BLaER1 (cell line): ENCODE results near the gene CUX1.
"Not testable (repeated sequence)": the region's sequence is repeated elsewhere in the genome, so short reads cannot be mapped to it uniquely, and the experiment has no call there.

Source experiments
- H3K27ac ChIP-seq: shearing (Covaris generic); formaldehyde crosslinking; 2 replicates; pipeline ENCODE4 v1.8.1; 2022
- H3K27me3 ChIP-seq: shearing (Covaris generic); formaldehyde crosslinking; 2 replicates; pipeline ENCODE4 v1.8.1; 2022
- H3K36me3 ChIP-seq: shearing (Covaris generic); formaldehyde crosslinking; 2 replicates; pipeline ENCODE4 v1.8.1; 2022
- H3K4me1 ChIP-seq: shearing (Covaris generic); formaldehyde crosslinking; 2 replicates; pipeline ENCODE4 v1.8.1; 2022
- H3K4me2 ChIP-seq: shearing (Covaris generic); formaldehyde crosslinking; 2 replicates; pipeline ENCODE4 v1.8.1; 2022
- H3K4me3 ChIP-seq: shearing (Covaris generic); formaldehyde crosslinking; 2 replicates; pipeline ENCODE4 v1.8.1; 2022
- H3K9ac ChIP-seq: shearing (Covaris generic); formaldehyde crosslinking; 2 replicates; pipeline ENCODE4 v1.8.1; 2022
- H3K9me3 ChIP-seq: shearing (Covaris generic); formaldehyde crosslinking; 2 replicates; pipeline ENCODE4 v1.8.1; 2022
- H4K20me1 ChIP-seq: shearing (Covaris generic); formaldehyde crosslinking; 2 replicates; pipeline ENCODE4 v1.8.1; 2022
- Cebpa-rat ChIP-seq: shearing (Covaris generic); IDR thresholded peaks from 2 replicates; pipeline ENCODE4 v1.8.1; 2022

CUX1 gene

DNA sequence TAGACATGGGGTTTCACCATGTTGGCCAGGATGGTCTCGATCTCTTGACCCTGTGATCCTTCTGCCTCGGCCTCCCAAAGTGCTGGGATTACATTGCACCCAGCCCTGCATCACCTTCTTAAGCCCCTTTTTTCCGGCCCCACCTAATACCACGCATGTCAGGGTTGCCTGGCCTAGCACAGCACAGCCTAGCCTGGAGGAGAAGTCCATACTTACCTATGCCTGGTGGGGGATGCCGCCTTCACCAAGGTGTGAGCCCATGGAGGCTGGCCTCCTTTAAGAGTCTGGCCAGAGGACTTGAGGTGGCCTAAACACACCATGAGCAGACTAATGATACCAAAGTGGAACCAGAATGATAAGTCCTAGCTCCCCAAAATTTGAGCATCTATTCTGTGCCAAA is 22.0 kb upstream of the CUX1 start:
- no peak overlapping the region for H3K27ac ChIP-seq
- H3K27me3 ChIP-seq: no peaks in the 10 kb centered on the region

DNA sequence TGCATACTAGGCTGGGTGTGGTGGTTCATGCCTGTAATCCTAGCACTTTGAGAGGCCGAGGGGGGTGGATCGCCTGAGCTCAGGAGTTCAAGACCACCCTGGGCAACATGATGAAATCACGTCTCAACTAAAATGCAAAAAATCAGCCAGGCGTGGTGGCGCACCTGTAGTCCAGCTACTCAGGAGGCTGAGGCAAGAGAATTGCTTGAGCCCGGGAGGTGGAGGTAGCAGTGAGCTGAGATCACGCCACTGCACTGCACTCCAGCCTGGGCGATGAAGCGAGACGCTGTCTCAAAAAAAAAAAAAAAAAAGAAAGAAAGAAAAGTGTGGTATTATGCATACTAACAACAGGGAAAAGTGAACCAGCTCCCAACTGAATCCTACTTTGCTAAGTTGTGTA is 19.3 kb upstream of the CUX1 start:
- H3K4me1 ChIP-seq: peaks cover 15% of the 10 kb centered on the region
- H3K4me2 ChIP-seq: peak overlapping the region; percentile 22; the same call in 1 of the 2 replicates
- not testable (repeated sequence) for H3K9me3 ChIP-seq, H3K27ac ChIP-seq, H3K9ac ChIP-seq, H3K4me3 ChIP-seq, H3K27me3 ChIP-seq, H3K36me3 ChIP-seq, H4K20me1 ChIP-seq

More for the DNA sequence above, 22.0 kb upstream of the CUX1 start:
- Histone ChIP-seq H3K4me3 (no peak overlapping the region), H3K4me1 (peaks cover 15% of the 10 kb centered on the region), H3K9ac (no peak overlapping the region), H3K36me3 (no peaks in the 10 kb centered on the region), H4K20me1 (no peaks in the 10 kb centered on the region), H3K9me3 (no peaks in the 10 kb centered on the region), H3K4me2 (no peak overlapping the region)
- no peak for TF ChIP-seq Cebpa-rat

GRCh38 chr7:101803203-101804087 is 14.0 kb upstream of the CUX1 start:
- no peak overlapping the region for H3K4me3 ChIP-seq
- H3K9ac ChIP-seq: no peak overlapping the region
- H3K9me3 ChIP-seq: no peaks in the 10 kb centered on the region
- no peaks in the 10 kb centered on the region for H4K20me1 ChIP-seq
- H3K4me2 ChIP-seq: peak overlapping the region; percentile 14; the same call in 1 of the 2 replicates
- H3K27ac ChIP-seq: no peak overlapping the region
- H3K4me1 ChIP-seq: peaks cover 15% of the 10 kb centered on the region
- peaks cover 13% of the 10 kb centered on the region; the same call in 1 of the 2 replicates for H3K27me3 ChIP-seq
- no peaks in the 10 kb centered on the region for H3K36me3 ChIP-seq
- no peak for TF ChIP-seq Cebpa-rat

- H3K4me1 ChIP-seq: peaks cover 13% of the 10 kb centered on the region
- H4K20me1 ChIP-seq: no peaks in the 10 kb centered on the region
- no peak overlapping the region for H3K27ac ChIP-seq
- no peak for TF ChIP-seq Cebpa-rat
- H3K4me3 ChIP-seq: no peak overlapping the region
- no peaks in the 10 kb centered on the region for H3K36me3 ChIP-seq
- peak overlapping the region; percentile 14; the same call in 1 of the 2 replicates for H3K4me2 ChIP-seq
- H3K9me3 ChIP-seq: no peaks in the 10 kb centered on the region
- peaks cover 13% of the 10 kb centered on the region; the same call in 1 of the 2 replicates for H3K27me3 ChIP-seq
- no peak overlapping the region for H3K9ac ChIP-seq
Measured at GRCh38 chr7:101804088-101804963, 13.1 kb upstream of the CUX1 start.

- Histone ChIP-seq H3K4me2 (no peak overlapping the region), H3K4me3 (no peak overlapping the region), H3K27me3 (peaks cover 13% of the 10 kb centered on the region; the same call in 1 of the 2 replicates), H3K27ac (no peak overlapping the region), H3K4me1 (peaks cover 13% of the 10 kb centered on the region), H3K36me3 (no peaks in the 10 kb centered on the region), H4K20me1 (no peaks in the 10 kb centered on the region), H3K9ac (no peak overlapping the region), H3K9me3 (no peaks in the 10 kb centered on the region)
- no peak for TF ChIP-seq Cebpa-rat
Measured at GRCh38 chr7:101804967-101805366, 12.5 kb upstream of the CUX1 start.

- Histone ChIP-seq H3K27me3 (no peaks in the 10 kb centered on the region), H3K36me3 (no peaks in the 10 kb centered on the region), H3K4me3 (no peak overlapping the region), H3K27ac (no peak overlapping the region), H3K9me3 (no peaks in the 10 kb centered on the region), H3K4me1 (peaks cover 15% of the 10 kb centered on the region), H3K4me2 (no peak overlapping the region), H3K9ac (no peak overlapping the region), H4K20me1 (peaks cover 9% of the 10 kb centered on the region)
- TF ChIP-seq Cebpa-rat: no peak
Measured at GRCh38 chr7:101812595-101812994, 4.8 kb upstream of the CUX1 start.

- peak overlapping the region; percentile 96 for H3K4me2 ChIP-seq
- H3K4me3 ChIP-seq: peak overlapping the region; percentile 99; the same call in 1 of the 2 replicates
- TF ChIP-seq Cebpa-rat: no peak
- no peaks in the 10 kb centered on the region for H3K9me3 ChIP-seq
- H3K4me1 ChIP-seq: peaks cover 23% of the 10 kb centered on the region
- no peaks in the 10 kb centered on the region for H3K36me3 ChIP-seq
- H4K20me1 ChIP-seq: peaks cover 18% of the 10 kb centered on the region
- H3K9ac ChIP-seq: no peak overlapping the region
- no peak overlapping the region for H3K27ac ChIP-seq
- H3K27me3 ChIP-seq: no peaks in the 10 kb centered on the region
Measured at GRCh38 chr7:101813402-101814019, 3.9 kb upstream of the CUX1 start.

DNA sequence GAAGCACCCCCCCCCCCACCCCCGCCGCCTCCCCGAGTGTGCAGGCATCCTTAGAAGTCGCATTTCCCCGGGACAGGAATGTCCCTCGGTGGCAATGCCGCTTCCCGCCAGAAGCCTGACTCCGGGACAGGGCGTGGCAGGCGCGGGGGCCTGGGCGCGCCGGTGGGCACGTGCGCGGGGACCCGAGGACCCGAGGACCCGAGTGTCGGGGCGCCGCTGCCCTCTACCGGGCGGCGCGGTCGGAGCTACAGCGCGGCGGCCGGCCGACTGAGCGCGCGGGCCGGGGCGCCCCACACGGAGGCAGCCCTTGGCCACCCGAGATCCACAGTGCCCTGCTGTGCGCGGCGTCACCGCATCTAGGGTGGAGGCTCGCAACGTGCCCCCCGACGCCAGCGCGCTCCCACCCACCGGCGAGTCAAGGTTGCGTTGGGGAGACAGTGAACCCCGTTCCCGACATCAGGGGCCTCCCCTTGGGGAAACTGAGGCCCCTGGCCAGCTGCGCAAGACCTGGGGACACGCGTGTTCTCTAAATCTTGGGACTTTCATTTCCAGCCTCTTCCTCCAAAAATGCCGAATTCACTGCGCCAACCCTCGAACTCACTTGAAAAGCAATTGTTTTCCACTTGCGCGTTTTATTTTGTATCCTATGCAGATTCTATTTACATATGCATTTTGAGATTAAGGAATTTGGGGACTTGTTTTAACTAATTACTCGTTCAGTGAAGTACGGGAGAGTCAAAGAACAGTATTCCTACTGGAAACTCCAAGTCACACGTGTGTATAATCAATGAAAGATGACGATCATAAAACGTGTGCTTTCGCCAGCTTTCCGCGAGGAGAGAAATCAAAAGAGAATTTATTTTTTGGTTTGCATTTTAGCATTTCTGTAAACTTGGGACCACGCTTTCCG is 3.1 kb upstream of the CUX1 start:
- H3K27ac ChIP-seq: peak overlapping the region; percentile 77
- H4K20me1 ChIP-seq: peaks cover 26% of the 10 kb centered on the region
- no peaks in the 10 kb centered on the region for H3K36me3 ChIP-seq
- peaks cover 32% of the 10 kb centered on the region for H3K4me1 ChIP-seq
- no peaks in the 10 kb centered on the region for H3K27me3 ChIP-seq
- H3K9me3 ChIP-seq: no peaks in the 10 kb centered on the region
- TF ChIP-seq Cebpa-rat: no peak
- H3K4me2 ChIP-seq: peak overlapping the region; percentile 96
- peak overlapping the region; percentile 80 for H3K9ac ChIP-seq
- peak overlapping the region; percentile 99 for H3K4me3 ChIP-seq
